HepG2 (cell line): ENCODE results near the gene EHD4. TPM values are rescaled to one million over a fixed set of nuclear protein-coding genes. Genes with fewer than 3 reads are reported as not detected.

Experiments
- ATAC-seq: fragments of 200-7000 bp; cut with Tn5 transposase; 3 replicates; pipeline ENCODE4 v1.9.1; 2020; ENCODE audit warnings: mild to moderate bottlenecking, moderate library complexity
- BruUV-seq: library from RNA; stranded (reverse); fragments of 400-500 nt; replicated peaks from 2 replicates; lab custom pipeline; 2021; lab: Mats Ljungman, UMichigan
- CTCF ChIA-PET: fragments of 300-600 bp; formaldehyde crosslinking; extraction: SDS; loops from one replicate; lab custom pipeline; 2021; ENCODE audit warnings: low total read pairs, inconsistent platforms, low intra/inter-chr PET ratio; lab: Yijun Ruan, JAX
- POLR2A ChIA-PET: fragments of 350-600 bp; sonication (Branson Sonifier 250); formaldehyde crosslinking; loops from one replicate; lab custom pipeline; 2020; ENCODE audit warnings: antibody characterized with exemption, inconsistent platforms; lab: Yijun Ruan, JAX
- DNase-seq: peaks from one replicate; pipeline ENCODE4 v3.0.0-alpha.2; 2015; ENCODE audit warnings: low spot score
- FAIRE-seq: peaks from 3 replicates; lab custom pipeline; 2011; peaks lifted over from hg19 to GRCh38; lab: Jason Lieb, UNC
- H2AFZ ChIP-seq: one replicate; pipeline ENCODE4 v1.6.1; 2011; ENCODE audit warnings: low read length, inconsistent platforms
- H3K27ac ChIP-seq: fragments of 300-600 bp; 3 replicates; pipeline ENCODE4 v1.8.0; 2011; ENCODE audit warnings: mixed run types, mild to moderate bottlenecking, mixed read lengths, low read length, inconsistent platforms; ENCODE audit not compliant: insufficient read depth; ENCODE audit errors: extremely low read length
- H3K27me3 ChIP-seq, 2 experiments: fragments of 200-600 bp in 1 of 2; 2 replicates in 1 of 2; 3 replicates in 1 of 2; pipeline versions ENCODE4 v1.6.0 to v1.8.0; 2011; ENCODE audit warnings: low read length in 2 of 2, mild to moderate bottlenecking in 2 of 2, moderate library complexity in 2 of 2, inconsistent platforms in 1 of 2; ENCODE audit not compliant: insufficient read depth in 2 of 2, control insufficient read depth in 1 of 2
- H3K36me3 ChIP-seq, 2 experiments: fragments of 200-600 bp in 1 of 2; replicated peaks in 1 of 2; 2 replicates in 1 of 2; 3 replicates in 1 of 2; pipeline versions ENCODE4 v1.5.1 to v1.8.0; 2011; ENCODE audit warnings: low read length in 2 of 2, inconsistent platforms in 1 of 2; ENCODE audit not compliant: insufficient read depth in 2 of 2, control insufficient read depth in 1 of 2
- H3K4me1 ChIP-seq: 2 replicates; pipeline ENCODE4 v1.5.1; 2012; ENCODE audit warnings: low read length, inconsistent platforms; ENCODE audit not compliant: insufficient read depth
- H3K4me2 ChIP-seq: 2 replicates; pipeline ENCODE4 v1.6.0; 2011; ENCODE audit warnings: low read depth, low read length, inconsistent platforms
- H3K4me3 ChIP-seq, 3 experiments: fragments of 200-600 bp in 1 of 3; sonication (generic), shearing (Covaris generic) in 1 of 3; replicated peaks in 1 of 3; 2 replicates each; pipeline ENCODE4 v1.5.1; 2011 to 2016; ENCODE audit warnings: low read length in 3 of 3, inconsistent platforms in 2 of 3, low read depth in 2 of 3, mild to moderate bottlenecking in 2 of 3, control low read depth in 1 of 3, mixed read lengths in 1 of 3; ENCODE audit not compliant: insufficient read depth in 1 of 3
- H3K79me2 ChIP-seq: one replicate; pipeline ENCODE4 v1.6.1; 2011; ENCODE audit warnings: low read length, inconsistent platforms; ENCODE audit not compliant: insufficient read depth
- H3K9ac ChIP-seq: 2 replicates; pipeline ENCODE4 v1.6.0; 2011; ENCODE audit warnings: mild to moderate bottlenecking, low read depth, low read length, inconsistent platforms; ENCODE audit not compliant: insufficient read depth
- H3K9me3 ChIP-seq: 2 replicates; pipeline ENCODE4 v1.5.1; 2012; ENCODE audit warnings: mild to moderate bottlenecking, low read length
- H4K20me1 ChIP-seq: 2 replicates; pipeline ENCODE4 v1.6.0; 2011; ENCODE audit warnings: inconsistent platforms, mild to moderate bottlenecking, low read length, moderate library complexity; ENCODE audit not compliant: insufficient read depth
- ELF4 ChIP-seq: sonication (generic); formaldehyde crosslinking; IDR thresholded peaks from 2 replicates; pipeline ENCODE4 v1.5.0; 2020; ENCODE audit warnings: missing genetic modification reagents, mild to moderate bottlenecking, moderate library complexity, borderline replicate concordance
- HHEX ChIP-seq: IDR thresholded peaks from 2 replicates; pipeline ENCODE4 v1.6.1; 2016; ENCODE audit warnings: control low read depth
- RARA ChIP-seq: IDR thresholded peaks from 2 replicates; pipeline ENCODE4 v1.6.1; 2016; ENCODE audit warnings: missing genetic modification reagents, missing compliant biosample characterization
- RARG ChIP-seq: sonication (generic); formaldehyde crosslinking; IDR thresholded peaks from 2 replicates; pipeline ENCODE4 v1.4.0; 2020; ENCODE audit warnings: low read depth, mild to moderate bottlenecking, missing genetic modification reagents
- SYNCRIP ChIP-seq: fragments of 200-400 bp; formaldehyde crosslinking; IDR thresholded peaks from 2 replicates; pipeline ENCODE4 v1.6.1; 2018; ENCODE audit warnings: mild to moderate bottlenecking, low read depth, low read length; ENCODE audit not compliant: insufficient read depth
- THAP9 ChIP-seq: sonication (generic); formaldehyde crosslinking; IDR thresholded peaks from 2 replicates; pipeline ENCODE4; 2020; ENCODE audit warnings: missing genetic modification reagents, mild to moderate bottlenecking, borderline replicate concordance
- ZFP82 ChIP-seq: sonication (generic); formaldehyde crosslinking; IDR thresholded peaks from 2 replicates; pipeline ENCODE4 v1.5.1; 2020; ENCODE audit warnings: mild to moderate bottlenecking, missing genetic modification reagents, borderline replicate concordance
- ZNF562 ChIP-seq: sonication (generic); formaldehyde crosslinking; IDR thresholded peaks from 2 replicates; pipeline ENCODE4 v1.8.0; 2022; ENCODE audit warnings: missing genetic modification reagents, borderline replicate concordance
- ZNF891 ChIP-seq: sonication (generic); formaldehyde crosslinking; IDR thresholded peaks from 2 replicates; pipeline ENCODE4 v1.5.0; 2020; ENCODE audit warnings: mild to moderate bottlenecking, missing genetic modification reagents
- WGBS: methylation state at CpG from one replicate; pipeline ENCODE4 v1.1.6; 2017; ENCODE audit warnings: low lambda C conversion rate; 5-methylcytosine and 5-hydroxymethylcytosine counted together
- in situ Hi-C: cut with HindIII; loops from 2 replicates; pipeline ENCODE4 v1.10.0; 2017; ENCODE audit warnings: low pct_unique_long_range_greater_than_20kb; ENCODE audit not compliant: extremely low pct_ligation_motif_present
- intact Hi-C: fragments of 100-400 bp; cut with micrococcal nuclease; formaldehyde crosslinking; loops from one replicate; pipeline ENCODE4 v1.10.0; 2022; ENCODE audit not compliant: unreplicated experiment
- polyA plus RNA-seq, 8 experiments: library from polyadenylated mRNA; depleted of rRNA in 3 of 8; stranded (reverse) in 7 of 8; unstranded in 1 of 8; fragments of >200 nt; fragmentation: Illumina TruSeq in 4 of 8; extraction: Trizol in 4 of 8; gene quantifications; 2 replicates each; pipeline versions ENCODE4 v1.2.1 to v1.2.3, GENCODE V29; 2011 to 2016; ENCODE audit warnings: low read depth in 4 of 8, missing spikeins in 1 of 8, mixed read lengths in 1 of 8; ENCODE audit not compliant: insufficient read depth in 1 of 8
- total RNA-seq, 5 experiments: library from RNA; depleted of rRNA; stranded (reverse); fragments of >200 nt; fragmentation: Illumina TruSeq; extraction: Trizol; gene quantifications; 2 replicates each; pipeline ENCODE4 v1.2.3, GENCODE V29; 2016; ENCODE audit warnings: low read depth in 1 of 5
- TF ChIP-seq, protein P1 (sequence below): sonication (generic); formaldehyde crosslinking; IDR thresholded peaks from 2 replicates; pipeline ENCODE4 v1.5.1; 2020; ENCODE audit warnings: mild to moderate bottlenecking, missing genetic modification reagents, moderate library complexity
- TF ChIP-seq, protein P2 (sequence below): sonication (generic); formaldehyde crosslinking; IDR thresholded peaks from 2 replicates; pipeline ENCODE4 v1.5.1; 2020; ENCODE audit warnings: missing genetic modification reagents, mild to moderate bottlenecking, borderline replicate concordance

The EHD4 gene
- total and polyA plus RNA-seq, 2 of the 13 experiments (the other 11 are each of a cell fraction or from before 2014, with no cell fraction given): 3.1 to 4.8 TPM

- Histone ChIP-seq H3K9me3 (no peaks in the 10 kb centered on the region), H3K4me3 (no peak overlapping the region), H2AFZ (no peak overlapping the region), H3K4me1 (peaks cover 49% of the 10 kb centered on the region), H4K20me1 (no peaks in the 10 kb centered on the region), H3K27me3 (no peaks in the 10 kb centered on the region), H3K79me2 (no peaks in the 10 kb centered on the region), H3K27ac (no peak overlapping the region), H3K4me2 (no peak overlapping the region), H3K36me3 (peaks cover 0 to 6% of the 10 kb centered on the region in 2 experiments; a peak in 1 of 5 replicates), H3K9ac (no peak overlapping the region)
- no peak for TF ChIP-seq RARA
- no peak for TF ChIP-seq ZFP82 (CRISPR knock-in tag)
- no peak for TF ChIP-seq THAP9 (CRISPR knock-in tag)
- no peak for TF ChIP-seq ZNF562 (CRISPR knock-in tag)
- TF ChIP-seq RARG (CRISPR knock-in tag): no peak
- TF ChIP-seq, protein P1, sequence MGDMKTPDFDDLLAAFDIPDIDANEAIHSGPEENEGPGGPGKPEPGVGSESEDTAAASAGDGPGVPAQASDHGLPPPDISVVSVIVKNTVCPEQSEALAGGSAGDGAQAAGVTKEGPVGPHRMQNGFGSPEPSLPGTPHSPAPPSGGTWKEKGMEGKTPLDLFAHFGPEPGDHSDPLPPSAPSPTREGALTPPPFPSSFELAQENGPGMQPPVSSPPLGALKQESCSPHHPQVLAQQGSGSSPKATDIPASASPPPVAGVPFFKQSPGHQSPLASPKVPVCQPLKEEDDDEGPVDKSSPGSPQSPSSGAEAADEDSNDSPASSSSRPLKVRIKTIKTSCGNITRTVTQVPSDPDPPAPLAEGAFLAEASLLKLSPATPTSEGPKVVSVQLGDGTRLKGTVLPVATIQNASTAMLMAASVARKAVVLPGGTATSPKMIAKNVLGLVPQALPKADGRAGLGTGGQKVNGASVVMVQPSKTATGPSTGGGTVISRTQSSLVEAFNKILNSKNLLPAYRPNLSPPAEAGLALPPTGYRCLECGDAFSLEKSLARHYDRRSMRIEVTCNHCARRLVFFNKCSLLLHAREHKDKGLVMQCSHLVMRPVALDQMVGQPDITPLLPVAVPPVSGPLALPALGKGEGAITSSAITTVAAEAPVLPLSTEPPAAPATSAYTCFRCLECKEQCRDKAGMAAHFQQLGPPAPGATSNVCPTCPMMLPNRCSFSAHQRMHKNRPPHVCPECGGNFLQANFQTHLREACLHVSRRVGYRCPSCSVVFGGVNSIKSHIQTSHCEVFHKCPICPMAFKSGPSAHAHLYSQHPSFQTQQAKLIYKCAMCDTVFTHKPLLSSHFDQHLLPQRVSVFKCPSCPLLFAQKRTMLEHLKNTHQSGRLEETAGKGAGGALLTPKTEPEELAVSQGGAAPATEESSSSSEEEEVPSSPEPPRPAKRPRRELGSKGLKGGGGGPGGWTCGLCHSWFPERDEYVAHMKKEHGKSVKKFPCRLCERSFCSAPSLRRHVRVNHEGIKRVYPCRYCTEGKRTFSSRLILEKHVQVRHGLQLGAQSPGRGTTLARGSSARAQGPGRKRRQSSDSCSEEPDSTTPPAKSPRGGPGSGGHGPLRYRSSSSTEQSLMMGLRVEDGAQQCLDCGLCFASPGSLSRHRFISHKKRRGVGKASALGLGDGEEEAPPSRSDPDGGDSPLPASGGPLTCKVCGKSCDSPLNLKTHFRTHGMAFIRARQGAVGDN: no peak
- no peak for TF ChIP-seq HHEX (CRISPR knock-in tag)
- TF ChIP-seq, protein P2, sequence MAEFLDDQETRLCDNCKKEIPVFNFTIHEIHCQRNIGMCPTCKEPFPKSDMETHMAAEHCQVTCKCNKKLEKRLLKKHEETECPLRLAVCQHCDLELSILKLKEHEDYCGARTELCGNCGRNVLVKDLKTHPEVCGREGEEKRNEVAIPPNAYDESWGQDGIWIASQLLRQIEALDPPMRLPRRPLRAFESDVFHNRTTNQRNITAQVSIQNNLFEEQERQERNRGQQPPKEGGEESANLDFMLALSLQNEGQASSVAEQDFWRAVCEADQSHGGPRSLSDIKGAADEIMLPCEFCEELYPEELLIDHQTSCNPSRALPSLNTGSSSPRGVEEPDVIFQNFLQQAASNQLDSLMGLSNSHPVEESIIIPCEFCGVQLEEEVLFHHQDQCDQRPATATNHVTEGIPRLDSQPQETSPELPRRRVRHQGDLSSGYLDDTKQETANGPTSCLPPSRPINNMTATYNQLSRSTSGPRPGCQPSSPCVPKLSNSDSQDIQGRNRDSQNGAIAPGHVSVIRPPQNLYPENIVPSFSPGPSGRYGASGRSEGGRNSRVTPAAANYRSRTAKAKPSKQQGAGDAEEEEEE (CRISPR knock-in tag): no peak
- no peak for TF ChIP-seq ELF4 (CRISPR knock-in tag)
- TF ChIP-seq ZNF891 (CRISPR knock-in tag): no peak
- TF ChIP-seq SYNCRIP: no peak
- CTCF ChIA-PET: no interaction called here
- WGBS: 85% methylated on average over 5 of the region's 5 CpGs
- BruUV-seq: no TSS peak
- FAIRE-seq (no peak), ATAC-seq (no peak), DNase-seq (no peak)
- POLR2A ChIA-PET: no interaction called here
- in situ Hi-C loops: no loop called here
- intact Hi-C loops: no loop called here
Observed at GRCh38 chr15:41921639-41922038, 50.7 kb downstream of the EHD4 start.
